ENCODE results near the gene PSME2. TPM values are rescaled to one million over a fixed set of nuclear protein-coding genes. Genes with fewer than 3 reads are reported as not detected.

PSME2 gene
- total and polyA plus RNA-seq, 10 of the 15 experiments (the other 5 are each of a cell fraction or from before 2014, with no cell fraction given): 510 to 3,542 (median 913) TPM

GRCh38 chr14:24162093-24162492 is 15.7 kb upstream of the PSME2 start:
- intact Hi-C loops (cut with micrococcal nuclease; ENCODE audit: unreplicated experiment) (no loop called here), in situ Hi-C loops (cut with MboI) (no loop called here)
- peak overlapping the region; percentile 90 for H3K4me2 ChIP-seq (ENCODE audit: control insufficient read depth, insufficient read depth)
- peak overlapping the region; percentile 99 for H3K4me3 ChIP-seq
- peaks cover 38% of the 10 kb centered on the region for H3K4me1 ChIP-seq (ENCODE audit: control insufficient read depth, insufficient read depth, low read length)
- no peaks in the 10 kb centered on the region for H4K20me1 ChIP-seq (ENCODE audit: control insufficient read depth, insufficient read depth)
- H3K79me2 ChIP-seq (ENCODE audit: control insufficient read depth, insufficient read depth, low read length): peaks cover 43% of the 10 kb centered on the region
- peak; percentile 44 for FAIRE-seq
- DNase-seq (ENCODE audit: low read depth, low spot score): no peak
- WGBS (ENCODE audit: insufficient coverage, insufficient replicate concordance, low lambda C conversion rate, missing lambda C conversion rate): 33% methylated on average over 8 of the region's 8 CpGs
- no peaks in the 10 kb centered on the region for H3K27me3 ChIP-seq (replicated peaks in 1 of 2; ENCODE audit: control insufficient read depth in 2 of 2, insufficient read depth in 2 of 2, low read length in 1 of 2)
- peak; percentile 4; the same call in 2 of the 3 replicates for ATAC-seq
- TSS peak; percentile 64 for BruUV-seq (replicated peaks)
- SMC1A ChIA-PET (ENCODE audit: uncharacterized antibody, unreplicated experiment): interaction anchor here (1.0 to 4.9 kb wide), 23 partner anchors 9 to 145 kb away, joined by 3 to 54 read pairs (median 5); partner anchors contain the start of genes CHMP4A, CIDEB, DCAF11 and IPO4
- peaks cover 43 to 56% of the 10 kb centered on the region in 2 experiments for H3K36me3 ChIP-seq (ENCODE audit: control insufficient read depth in 2 of 2, insufficient read depth in 2 of 2, low read length in 1 of 2)
- peak overlapping the region; percentile 83 for H3K9ac ChIP-seq (ENCODE audit: control insufficient read depth, insufficient read depth, low read length)
- no peak overlapping the region for H2AFZ ChIP-seq (ENCODE audit: control insufficient read depth, low read depth, low read length)
- CTCF ChIA-PET: interaction anchor here (0.8 to 4.2 kb wide), 27 partner anchors 8 to 530 kb away, joined by 3 to 63 read pairs (median 6); partner anchors contain the start of genes CHMP4A, CIDEB, DCAF11 and EMC9
- RAD21 ChIA-PET (ENCODE audit: unreplicated experiment): interaction anchor here (0.7 to 4.5 kb wide), 22 partner anchors 9 to 148 kb away, joined by 3 to 60 read pairs (median 10); partner anchors contain the start of genes CHMP4A, CIDEB, DCAF11 and EMC9
- H3K9me3 ChIP-seq (replicated peaks; ENCODE audit: control insufficient read depth, insufficient read depth, low read length): no peaks in the 10 kb centered on the region
- H3K27ac ChIP-seq (ENCODE audit: control insufficient read depth, insufficient read depth): peak overlapping the region; percentile 96
- POLR2A ChIA-PET: interaction anchor here (0.7 to 4.8 kb wide), 23 partner anchors 8 to 80 kb away, joined by 3 to 99 read pairs (median 9); partner anchors contain the start of genes CHMP4A, DCAF11, EMC9 and IPO4
- TF ChIP-seq CHD4 (IDR thresholded peaks at IDR 0.05): no peak
- no peak for TF ChIP-seq GABPA (IDR thresholded peaks at IDR 0.05; ENCODE audit: low read depth)
- peak; percentile 93; the same call in 1 of the 2 replicates for TF ChIP-seq WRNIP1 (IDR thresholded peaks at IDR 0.05; ENCODE audit: borderline replicate concordance, low read depth, low read length)
- TF ChIP-seq SKIL (IDR thresholded peaks at IDR 0.05; ENCODE audit: low read depth, poor library complexity, severe bottlenecking): no peak
- TF ChIP-seq JUNB (IDR thresholded peaks at IDR 0.05): no peak
- no peak for TF ChIP-seq ZNF217 (IDR thresholded peaks at IDR 0.05)
- TF ChIP-seq TCF7 (IDR thresholded peaks at IDR 0.05; ENCODE audit: borderline replicate concordance): no peak
- no peak for TF ChIP-seq ESRRA (IDR thresholded peaks at IDR 0.05; ENCODE audit: low read length)
- no peak for TF ChIP-seq MLLT1 (IDR thresholded peaks at IDR 0.05)
- no peak for TF ChIP-seq ATF3 (IDR thresholded peaks at IDR 0.05; ENCODE audit: borderline replicate concordance, extremely low read depth, low read depth, low read length)
- no peak for TF ChIP-seq RELB (IDR thresholded peaks at IDR 0.05; ENCODE audit: low read depth)
- no peak for TF ChIP-seq TCF12 (IDR thresholded peaks at IDR 0.05; ENCODE audit: low read depth, low read length)
- peak; percentile 20; the same call in 1 of the 2 replicates for TF ChIP-seq POLR2A (IDR thresholded peaks at IDR 0.05; ENCODE audit: low read depth, low read length)
- no peak for TF ChIP-seq NFIC (IDR thresholded peaks at IDR 0.05; ENCODE audit: low read depth, low read length)
- no peak for TF ChIP-seq SMAD1 (IDR thresholded peaks at IDR 0.05; ENCODE audit: low read depth, partially characterized antibody)
- 0 out of 2 replicates have a peak, but pooled peaks have one; percentile 40 for TF ChIP-seq BACH1 (IDR thresholded peaks at IDR 0.05; ENCODE audit: borderline replicate concordance)
- no peak for TF ChIP-seq CBFB (IDR thresholded peaks at IDR 0.05; ENCODE audit: low read depth)
- no peak for TF ChIP-seq SMARCA5 (IDR thresholded peaks at IDR 0.05)
- no peak for TF ChIP-seq ATF2 (IDR thresholded peaks at IDR 0.05; ENCODE audit: low read length)
